ENCODE data around the gene RDH12.

- TF ChIP-seq CTCF (IDR thresholded peaks at IDR 0.05; ENCODE audit: poor library complexity, severe bottlenecking) (no peak), POLR2AphosphoS5 (IDR thresholded peaks at IDR 0.05) (no peak), REST (IDR thresholded peaks at IDR 0.05; ENCODE audit: borderline replicate concordance) (no peak), MXI1 (conservative IDR thresholded peaks at IDR 0.05; ENCODE audit: poor library complexity, severe bottlenecking) (no peak), EZH2 (IDR thresholded peaks at IDR 0.05; ENCODE audit: borderline replicate concordance, insufficient read depth, low read length, poor library complexity, severe bottlenecking) (no peak), EP300 (conservative IDR thresholded peaks at IDR 0.05; ENCODE audit: poor library complexity, severe bottlenecking) (no peak), TAF1 (IDR thresholded peaks at IDR 0.05; ENCODE audit: low read depth) (no peak)
These were observed 72.2 kb downstream of the RDH12 start for GRCh38 chr14:67773844-67774377.

All from neural cell (in vitro differentiated cells).